A549 (cell line): ENCODE data around the gene OTUB2.

Source experiments
- CTCF ChIP-seq: fragments of >200 bp; sonication (Bioruptor Twin); formaldehyde crosslinking; IDR thresholded peaks from 3 replicates; pipeline ENCODE4 v1.5.1; 2016
- ELK1 ChIP-seq: fragments of 150-350 bp; IDR thresholded peaks from 2 replicates; pipeline ENCODE4 v1.6.1; 2014; ENCODE audit warnings: low read depth, mild to moderate bottlenecking, low read length
- FOSB ChIP-seq: fragments of 250-450 bp; sonication (Bioruptor Pico); IDR thresholded peaks from 2 replicates; pipeline ENCODE4 v1.5.0; 2020; ENCODE audit warnings: mild to moderate bottlenecking, moderate library complexity
- POLR2A ChIP-seq: IDR thresholded peaks from 2 replicates; pipeline ENCODE4 v1.6.1; 2012; ENCODE audit warnings: mild to moderate bottlenecking, low read length
- SMC3 ChIP-seq: fragments of >200 bp; sonication (Bioruptor Twin); formaldehyde crosslinking; IDR thresholded peaks from 3 replicates; pipeline ENCODE4 v1.6.1; 2018; ENCODE audit warnings: inconsistent platforms

- TF ChIP-seq CTCF (no peak), FOSB (CRISPR knock-in tag) (no peak), POLR2A (no peak), ELK1 (no peak), SMC3 (no peak)
Measured at GRCh38 chr14:94021416-94022157, 4.6 kb upstream of the OTUB2 start.
